H9 (cell line): Measurements from ENCODE around the gene DPM3. TPM values are rescaled to one million over a fixed set of nuclear protein-coding genes. Genes with fewer than 3 reads are reported as not detected.

ENCODE experiments used
- DNase-seq: peaks from one replicate; pipeline ENCODE4 v3.0.0-alpha.2; 2017
- H2AFZ ChIP-seq: one replicate; pipeline ENCODE4 v1.6.1; 2013; ENCODE audit warnings: mild to moderate bottlenecking, low read length, control low read depth, moderate library complexity
- H2AK5ac ChIP-seq: 2 replicates; pipeline ENCODE4 v1.6.1; 2013; ENCODE audit warnings: low read length, control low read depth, mixed read lengths; ENCODE audit not compliant: insufficient read length
- H2BK120ac ChIP-seq: one replicate; pipeline ENCODE4 v1.6.1; 2013; ENCODE audit warnings: low read depth, mild to moderate bottlenecking, low read length, control low read depth, inconsistent platforms; ENCODE audit not compliant: poor library complexity, severe bottlenecking
- H2BK12ac ChIP-seq: 2 replicates; pipeline ENCODE4 v1.6.1; 2013; ENCODE audit warnings: low read length, control low read depth, mixed read lengths, low read depth; ENCODE audit not compliant: insufficient read length
- H2BK15ac ChIP-seq: 2 replicates; pipeline ENCODE4 v1.6.1; 2013; ENCODE audit warnings: low read depth, low read length, control low read depth
- H2BK20ac ChIP-seq: one replicate; pipeline ENCODE4 v1.6.1; 2013; ENCODE audit warnings: low read depth, mild to moderate bottlenecking, low read length, control low read depth, inconsistent platforms; ENCODE audit not compliant: poor library complexity, severe bottlenecking
- H2BK5ac ChIP-seq: 2 replicates; pipeline ENCODE4 v1.6.1; 2013; ENCODE audit warnings: low read length, control low read depth, mixed read lengths; ENCODE audit not compliant: insufficient read length
- H3K14ac ChIP-seq: 2 replicates; pipeline ENCODE4 v1.6.1; 2013; ENCODE audit warnings: low read length, control low read depth; ENCODE audit not compliant: insufficient read depth
- H3K18ac ChIP-seq: 2 replicates; pipeline ENCODE4 v1.6.1; 2013; ENCODE audit warnings: low read depth, mild to moderate bottlenecking, mixed read lengths, low read length, control low read depth; ENCODE audit not compliant: insufficient read length
- H3K23ac ChIP-seq: 2 replicates; pipeline ENCODE4 v1.6.1; 2013; ENCODE audit warnings: low read length, control low read depth, mixed read lengths, low read depth; ENCODE audit not compliant: insufficient read length
- H3K23me2 ChIP-seq: 2 replicates; pipeline ENCODE4 v1.6.1; 2013; ENCODE audit warnings: low read depth, mild to moderate bottlenecking, mixed read lengths, low read length, control low read depth; ENCODE audit not compliant: insufficient read length, poor library complexity, severe bottlenecking
- H3K27ac ChIP-seq: 2 replicates; pipeline ENCODE4 v1.5.1; 2013; ENCODE audit warnings: low read length, control low read depth, mixed read lengths, low read depth; ENCODE audit not compliant: insufficient read length
- H3K27me3 ChIP-seq: 2 replicates; pipeline ENCODE4 v1.6.1; 2013; ENCODE audit warnings: low read length, control low read depth, inconsistent platforms; ENCODE audit not compliant: insufficient read depth
- H3K4ac ChIP-seq: 2 replicates; pipeline ENCODE4 v1.6.1; 2013; ENCODE audit warnings: low read depth, mild to moderate bottlenecking, control low read depth, inconsistent platforms, low read length, moderate library complexity
- H3K4me1 ChIP-seq: 2 replicates; pipeline ENCODE4 v1.6.1; 2013; ENCODE audit warnings: low read length, control low read depth, inconsistent platforms; ENCODE audit not compliant: insufficient read depth
- H3K4me2 ChIP-seq: 2 replicates; pipeline ENCODE4 v1.6.1; 2013; ENCODE audit warnings: low read length, control low read depth, mixed read lengths; ENCODE audit not compliant: insufficient read length, insufficient read depth
- H3K56ac ChIP-seq: 2 replicates; pipeline ENCODE4 v1.6.1; 2013; ENCODE audit warnings: low read depth, mild to moderate bottlenecking, mixed read lengths, low read length, control low read depth; ENCODE audit not compliant: insufficient read length
- H3K79me1 ChIP-seq: 2 replicates; pipeline ENCODE4 v1.6.1; 2013; ENCODE audit warnings: low read depth, mild to moderate bottlenecking, moderate library complexity, low read length, control low read depth, inconsistent platforms; ENCODE audit not compliant: insufficient read depth, poor library complexity, severe bottlenecking
- H3K79me2 ChIP-seq: 2 replicates; pipeline ENCODE4 v1.6.1; 2013; ENCODE audit warnings: low read length, control low read depth, inconsistent platforms; ENCODE audit not compliant: insufficient read depth
- H3K9ac ChIP-seq: 2 replicates; pipeline ENCODE4 v1.6.1; 2013; ENCODE audit warnings: low read length, control low read depth, mixed read lengths; ENCODE audit not compliant: insufficient read length; ENCODE audit errors: extremely low read depth
- H3K9me3 ChIP-seq: one replicate; pipeline ENCODE4 v1.6.1; 2013; ENCODE audit warnings: low read depth, low read length, inconsistent platforms; ENCODE audit not compliant: control insufficient read depth
- H3T11ph ChIP-seq: one replicate; pipeline ENCODE4 v1.6.1; 2013; ENCODE audit warnings: mild to moderate bottlenecking, low read length, control low read depth, inconsistent platforms
- H4K20me1 ChIP-seq: one replicate; pipeline ENCODE4 v1.6.1; 2013; ENCODE audit not compliant: control insufficient read depth, insufficient read length, insufficient read depth
- H4K5ac ChIP-seq: 2 replicates; pipeline ENCODE4 v1.6.1; 2013; ENCODE audit warnings: low read depth, mild to moderate bottlenecking, mixed read lengths, low read length, control low read depth; ENCODE audit not compliant: insufficient read length
- H4K8ac ChIP-seq: replicated peaks from 2 replicates; pipeline ENCODE4 v1.6.1; 2013; ENCODE audit warnings: low read length, control low read depth, mixed read lengths, low read depth; ENCODE audit not compliant: insufficient read length
- H4K91ac ChIP-seq: 2 replicates; pipeline ENCODE4 v1.6.1; 2013; ENCODE audit warnings: low read depth, mild to moderate bottlenecking, moderate library complexity, mixed read lengths, low read length, control low read depth; ENCODE audit not compliant: insufficient read length
- H3K27ac Mint-ChIP-seq, 3 experiments: 2 replicates in 2 of 3; 3 replicates in 1 of 3; pipeline ENCODE4 v1.8.0; 2020 to 2021; ENCODE audit warnings: mixed read lengths in 3 of 3, mild to moderate bottlenecking in 1 of 3, moderate library complexity in 1 of 3
- H3K27me3 Mint-ChIP-seq: 2 replicates; pipeline ENCODE4 v1.8.0; 2021; ENCODE audit warnings: low read depth, mild to moderate bottlenecking, moderate library complexity, mixed read lengths
- H3K36me3 Mint-ChIP-seq, 3 experiments: 2 replicates in 2 of 3; 3 replicates in 1 of 3; pipeline ENCODE4 v1.8.0; 2020 to 2021; ENCODE audit warnings: low read depth in 3 of 3, mixed read lengths in 3 of 3; ENCODE audit not compliant: insufficient read depth in 1 of 3
- H3K4me1 Mint-ChIP-seq, 2 experiments: 2 replicates each; pipeline ENCODE4 v1.8.0; 2020; ENCODE audit warnings: mixed read lengths in 2 of 2
- H3K4me3 Mint-ChIP-seq, 2 experiments: 2 replicates in 1 of 2; 3 replicates in 1 of 2; pipeline ENCODE4 v1.8.0; 2020 to 2021; ENCODE audit warnings: mild to moderate bottlenecking in 2 of 2, mixed read lengths in 2 of 2, moderate library complexity in 1 of 2
- H3K9me3 Mint-ChIP-seq, 2 experiments: 2 replicates in 1 of 2; 3 replicates in 1 of 2; pipeline ENCODE4 v1.8.0; 2020; ENCODE audit warnings: mild to moderate bottlenecking in 2 of 2, mixed read lengths in 2 of 2, moderate library complexity in 1 of 2
- CTCF ChIP-seq: fragments of 200-600 bp; sonication (generic); conservative IDR thresholded peaks from 3 replicates; pipeline ENCODE4 v1.8.0; 2021; ENCODE audit warnings: antibody characterized with exemption, mild to moderate bottlenecking
- WGBS: extraction: QIAGEN DNeasy Blood & Tissue Kit; methylation state at CpG from one replicate; pipeline ENCODE4 v1.1.7; 2013; ENCODE audit warnings: missing lambda C conversion rate, low lambda C conversion rate, mixed read lengths; ENCODE audit not compliant: insufficient read length; ENCODE audit errors: extremely low coverage; 5-methylcytosine and 5-hydroxymethylcytosine counted together
- total RNA-seq: library from RNA; stranded (reverse); gene quantifications from 2 replicates; pipeline ENCODE4 v1.2.1, GENCODE V29; 2021

DPM3 gene
- total RNA-seq, 1 experiment from 2014 or later = 48.5 TPM

DNA sequence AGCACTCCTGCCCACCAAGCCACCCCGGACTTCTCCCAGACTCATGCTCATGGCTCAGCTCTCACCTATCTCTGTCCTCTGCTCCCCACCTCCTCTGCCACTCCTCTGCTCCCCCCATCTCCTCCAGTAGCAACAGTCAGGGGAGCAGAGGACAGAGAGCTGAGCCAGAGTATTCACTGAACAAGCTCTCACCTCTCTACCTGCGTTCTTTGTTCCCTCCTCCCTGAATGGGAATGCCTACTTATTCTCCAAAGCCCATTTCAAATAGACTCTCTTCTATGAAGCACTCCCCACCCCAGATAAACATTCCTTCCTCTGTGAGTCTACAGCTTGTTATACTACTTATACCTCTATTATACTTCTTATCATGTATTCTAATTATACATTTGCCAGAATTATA, 19.1 kb downstream of the DPM3 start:
- Histone ChIP-seq H3K27ac (no peak overlapping the region), H3K23ac (no peak overlapping the region), H4K5ac (no peak overlapping the region), H3T11ph (no peak overlapping the region), H2AFZ (no peak overlapping the region), H3K9me3 (no peaks in the 10 kb centered on the region), H3K14ac (no peak overlapping the region), H4K91ac (no peak overlapping the region), H3K4me1 (no peaks in the 10 kb centered on the region), H3K79me2 (no peaks in the 10 kb centered on the region), H2BK12ac (no peak overlapping the region), H3K4me2 (no peak overlapping the region), H3K9ac (no peak overlapping the region), H3K56ac (no peak overlapping the region), H3K79me1 (no peaks in the 10 kb centered on the region), H2BK5ac (no peak overlapping the region), H4K8ac (no peak overlapping the region), H2BK15ac (no peak overlapping the region), H4K20me1 (no peaks in the 10 kb centered on the region), H2BK120ac (no peak overlapping the region), H3K4ac (no peak overlapping the region), H3K23me2 (peaks cover under 1% of the 10 kb centered on the region), H3K27me3 (peaks cover 17% of the 10 kb centered on the region; the same call in 1 of the 2 replicates), H2BK20ac (no peak overlapping the region), H2AK5ac (no peak overlapping the region), H3K18ac (no peak overlapping the region)
- H3K4me1 Mint-ChIP-seq = peaks cover 8 to 23% of the 10 kb centered on the region in 2 experiments
- peaks cover 87% of the 10 kb centered on the region for H3K27me3 Mint-ChIP-seq
- H3K9me3 Mint-ChIP-seq = no peaks in the 10 kb centered on the region
- peak overlapping the region in 1 of 3 experiments; percentile 38; a peak in 2 of 7 replicates for H3K27ac Mint-ChIP-seq
- TF ChIP-seq CTCF = no peak
- no peak for DNase-seq
- H3K4me3 Mint-ChIP-seq = no peak overlapping the region
- H3K36me3 Mint-ChIP-seq = no peaks in the 10 kb centered on the region; a peak in 1 of 7 replicates
- no CpG with 5 or more reads among the region's 2 CpGs for WGBS
